Ovary (tissue), 10 donors: Measurements from ENCODE around the gene PRDM1. TPM values are rescaled to one million over a fixed set of nuclear protein-coding genes. Genes with fewer than 3 reads are reported as not detected.

Experiments
- DNase-seq, 5 donors: peaks; one replicate each; pipeline ENCODE4 v3.0.0-alpha.2; 2019 to 2020
- H3K27ac ChIP-seq, 2 donors: fragments of 200-600 bp; one replicate each; pipeline versions ENCODE4 v1.5.1 to v1.8.0; 2019 to 2022
- H3K27me3 ChIP-seq: fragments of 200-600 bp; one replicate; pipeline ENCODE4 v1.8.0; 2022
- H3K36me3 ChIP-seq: fragments of 200-600 bp; sonication (generic); one replicate; pipeline ENCODE4 v1.5.1; 2019
- H3K4me1 ChIP-seq: one replicate; pipeline ENCODE4 v1.8.1; 2013; ENCODE audit warnings: mild to moderate bottlenecking, moderate library complexity; ENCODE audit not compliant: insufficient read depth
- H3K4me3 ChIP-seq: fragments of 200-600 bp; sonication (generic); one replicate; pipeline ENCODE4 v1.5.1; 2017
- H3K9me3 ChIP-seq, 2 donors: fragments of 200-600 bp in 1 of 2; sonication (generic) in 1 of 2; one replicate each; pipeline versions ENCODE4 v1.5.1 to v1.8.1; 2013 to 2019; ENCODE audit warnings: mild to moderate bottlenecking in 1 of 2, moderate library complexity in 1 of 2
- EP300 ChIP-seq: sonication (generic); formaldehyde crosslinking; IDR thresholded peaks from one replicate; pipeline ENCODE4 v1.6.1; 2017; ENCODE audit warnings: antibody characterized with exemption
- POLR2A ChIP-seq: fragments of 450-650 bp; IDR thresholded peaks from one replicate; pipeline ENCODE4 v1.6.1; 2017; ENCODE audit warnings: antibody characterized with exemption, mild to moderate bottlenecking, moderate library complexity
- WGBS, 3 donors: extraction: QIAGEN DNeasy Blood & Tissue Kit in 1 of 3; methylation state at CpG; one replicate each; pipeline versions ENCODE4 v1.1.5 to v1.1.7; 2013 to 2017; 5-methylcytosine and 5-hydroxymethylcytosine counted together
- intact Hi-C, 4 donors: fragments of 100-400 bp; cut with DNase I; formaldehyde crosslinking; loops; one replicate each; pipeline versions ENCODE4 v1.11.0 to v1.15.1; 2022 to 2023
- long read RNA-seq, 3 donors: library from polyadenylated mRNA in 2 of 3; unstranded in 2 of 3; transcript quantifications; one replicate each; pipeline ENCODE4 v2.0.0 and lab custom pipeline, GENCODE V29; 2021 to 2026
- polyA plus RNA-seq, 2 donors: library from polyadenylated mRNA; stranded (reverse); fragments of 200-250 nt in 1 of 2; fragments of 350-450 nt in 1 of 2; fragmentation: Illumina TruSeq in 1 of 2; extraction: RNeasy Lipid Tissue Mini Kit (QIAGEN cat#74804) in 1 of 2; gene quantifications; one replicate each; pipeline ENCODE4 v1.2.3, GENCODE V29; 2013 to 2014
- total RNA-seq, 7 donors: library from RNA; depleted of rRNA in 2 of 7; stranded (reverse); fragments of >200 nt in 2 of 7; fragmentation: NEBNext Ultra II Directional in 3 of 7; extraction: Animal tissue kit (Norgen Biotek cat#: 25700) in 3 of 7; gene quantifications; one replicate each; pipeline versions ENCODE4 v1.1.0 to v1.2.4, GENCODE V29; 2016 to 2023
- TF ChIP-seq, protein P1 (sequence below), 3 donors: fragments of 450-650 bp in 2 of 3; fragments of 200-600 bp in 1 of 3; IDR thresholded peaks; one replicate each; pipeline versions ENCODE4 v1.5.1 to v1.8.0; 2016 to 2022; ENCODE audit warnings: antibody characterized with exemption in 3 of 3, mild to moderate bottlenecking in 1 of 3
- donor health status: DM: no; HTN: no; CAD: no; lungs with moderate emphysema.
- donor health status: DM: no; HTN: no; CAD: no.
- donor health status: Bipolar disorder and iron deficiency.
- donor health status: DM: yes; HTN: yes; CAD: no.
- donor health status: DM: no; HTN: no; CAD: no.
- donor health status: DM: yes; HTN: yes; CAD: no.

PRDM1 gene
- total RNA-seq (10 to 100 TPM in 1 of 7 donors, 1 to 10 TPM in 6; 3.5 to 10.6 (median 4.4) TPM), polyA plus RNA-seq (1 to 10 TPM; 2.7 to 7.2 TPM)
- long read RNA-seq, donor 1, partial matches to known transcripts: 0 of 1 reads
- long read RNA-seq, donor 1, other reads (novel, unspliced or antisense): 1 of 1 reads
- long read RNA-seq, donor 2, full-length matches to known transcripts: 5 of 5 reads
- long read RNA-seq, donor 2, partial matches to known transcripts: 0 of 5 reads
- long read RNA-seq, donor 2, other reads (novel, unspliced or antisense): 0 of 5 reads
- long read RNA-seq, donor 3, full-length matches to known transcripts: 1 of 4 reads
- long read RNA-seq, donor 3, partial matches to known transcripts: 2 of 4 reads
- long read RNA-seq, donor 3, other reads (novel, unspliced or antisense): 1 of 4 reads

DNA sequence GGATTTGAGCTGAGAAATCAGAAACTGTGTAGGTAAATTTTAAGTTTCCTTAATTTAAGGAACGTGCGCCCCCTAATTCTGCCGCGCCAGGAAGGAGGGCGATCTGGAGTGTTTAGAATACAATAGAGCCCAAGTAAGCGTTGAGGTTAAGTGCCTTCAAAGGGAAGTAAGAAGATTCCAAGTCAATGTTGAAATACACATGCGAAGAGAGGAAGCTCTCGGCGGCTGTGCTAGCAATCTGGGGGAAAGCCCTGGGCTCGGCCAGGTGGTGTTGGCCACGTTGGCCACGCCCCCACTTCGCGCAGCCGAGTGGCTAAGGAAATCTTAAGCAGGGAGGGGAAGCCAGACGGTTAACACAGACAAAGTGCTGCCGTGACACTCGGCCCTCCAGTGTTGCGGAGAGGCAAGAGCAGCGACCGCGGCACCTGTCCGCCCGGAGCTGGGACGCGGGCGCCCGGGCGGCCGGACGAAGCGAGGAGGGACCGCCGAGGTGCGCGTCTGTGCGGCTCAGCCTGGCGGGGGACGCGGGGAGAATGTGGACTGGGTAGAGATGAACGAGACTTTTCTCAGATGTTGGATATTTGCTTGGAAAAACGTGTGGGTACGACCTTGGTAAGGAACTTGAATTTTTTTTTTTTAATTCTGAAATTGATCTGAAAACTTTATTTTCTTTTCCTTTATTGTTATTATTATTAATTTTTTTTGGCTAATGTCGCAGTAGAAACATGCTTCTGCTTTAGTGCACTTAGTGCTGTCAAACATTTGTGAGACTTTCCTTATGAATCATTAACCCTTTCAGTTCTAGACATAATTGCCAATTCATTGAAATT, at the start of gene PRDM1:
Gene PRDM1 (plus strand): TSS at position 353 of the 830 bp plus-strand sequence. CDS start 218 bp downstream, at position 571.
- Histone ChIP-seq H3K9me3 (no peaks in the 10 kb centered on the region), H3K36me3 (no peaks in the 10 kb centered on the region), H3K27me3 (no peaks in the 10 kb centered on the region), H3K4me1 (peaks cover 2% of the 10 kb centered on the region), H3K4me3 (peak within 1 kb of the TSS; percentile 51), H3K27ac (peak within 1 kb of the TSS in 1 of 2 donors; percentile 59)
- intact Hi-C loops: loop anchor here in 3 of 4 donors (10.0 kb wide), 4 partner anchors 91 to 601 kb away; no protein-coding TSS in a partner anchor
- TF ChIP-seq POLR2A (peak; percentile 20), EP300 (no peak)
- TF ChIP-seq, protein P1, sequence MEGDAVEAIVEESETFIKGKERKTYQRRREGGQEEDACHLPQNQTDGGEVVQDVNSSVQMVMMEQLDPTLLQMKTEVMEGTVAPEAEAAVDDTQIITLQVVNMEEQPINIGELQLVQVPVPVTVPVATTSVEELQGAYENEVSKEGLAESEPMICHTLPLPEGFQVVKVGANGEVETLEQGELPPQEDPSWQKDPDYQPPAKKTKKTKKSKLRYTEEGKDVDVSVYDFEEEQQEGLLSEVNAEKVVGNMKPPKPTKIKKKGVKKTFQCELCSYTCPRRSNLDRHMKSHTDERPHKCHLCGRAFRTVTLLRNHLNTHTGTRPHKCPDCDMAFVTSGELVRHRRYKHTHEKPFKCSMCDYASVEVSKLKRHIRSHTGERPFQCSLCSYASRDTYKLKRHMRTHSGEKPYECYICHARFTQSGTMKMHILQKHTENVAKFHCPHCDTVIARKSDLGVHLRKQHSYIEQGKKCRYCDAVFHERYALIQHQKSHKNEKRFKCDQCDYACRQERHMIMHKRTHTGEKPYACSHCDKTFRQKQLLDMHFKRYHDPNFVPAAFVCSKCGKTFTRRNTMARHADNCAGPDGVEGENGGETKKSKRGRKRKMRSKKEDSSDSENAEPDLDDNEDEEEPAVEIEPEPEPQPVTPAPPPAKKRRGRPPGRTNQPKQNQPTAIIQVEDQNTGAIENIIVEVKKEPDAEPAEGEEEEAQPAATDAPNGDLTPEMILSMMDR (IDR thresholded peaks at IDR 0.05): peak in 1 of 3 donors; percentile 11
- WGBS, 3 donors: 1% methylated on average over 44 of the region's 44 CpGs
- DNase-seq: peak; percentile 66 to 81 (median 74)

DNA sequence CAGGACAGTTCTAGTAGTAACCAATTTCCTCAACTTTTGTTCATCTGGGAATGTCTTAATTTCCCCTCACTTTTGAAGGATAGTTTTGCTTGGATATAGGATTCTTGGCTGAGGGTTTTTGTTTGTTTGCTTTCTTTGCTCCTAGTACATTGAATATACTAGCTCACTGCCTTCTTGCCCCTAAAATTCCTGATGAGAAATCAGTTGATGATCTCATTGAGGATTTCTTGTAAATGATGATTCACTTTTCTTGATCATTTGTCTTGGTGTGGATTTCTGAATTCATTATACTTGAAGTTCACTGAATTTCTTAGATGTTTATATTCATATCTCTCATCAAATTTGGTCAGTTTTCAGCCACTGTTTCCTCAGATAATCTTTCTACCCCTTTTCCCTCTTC, 49.1 kb upstream of the PRDM1 start:
- Histone ChIP-seq H3K27me3 (no peaks in the 10 kb centered on the region), H3K9me3 (no peaks in the 10 kb centered on the region), H3K4me3 (no peak overlapping the region), H3K36me3 (no peaks in the 10 kb centered on the region), H3K27ac (no peak overlapping the region), H3K4me1 (no peaks in the 10 kb centered on the region)
- TF ChIP-seq, protein P1 (IDR thresholded peaks at IDR 0.05): no peak
- TF ChIP-seq EP300 (no peak), POLR2A (no peak)
- intact Hi-C loops: no loop called here
- DNase-seq: no peak

DNA sequence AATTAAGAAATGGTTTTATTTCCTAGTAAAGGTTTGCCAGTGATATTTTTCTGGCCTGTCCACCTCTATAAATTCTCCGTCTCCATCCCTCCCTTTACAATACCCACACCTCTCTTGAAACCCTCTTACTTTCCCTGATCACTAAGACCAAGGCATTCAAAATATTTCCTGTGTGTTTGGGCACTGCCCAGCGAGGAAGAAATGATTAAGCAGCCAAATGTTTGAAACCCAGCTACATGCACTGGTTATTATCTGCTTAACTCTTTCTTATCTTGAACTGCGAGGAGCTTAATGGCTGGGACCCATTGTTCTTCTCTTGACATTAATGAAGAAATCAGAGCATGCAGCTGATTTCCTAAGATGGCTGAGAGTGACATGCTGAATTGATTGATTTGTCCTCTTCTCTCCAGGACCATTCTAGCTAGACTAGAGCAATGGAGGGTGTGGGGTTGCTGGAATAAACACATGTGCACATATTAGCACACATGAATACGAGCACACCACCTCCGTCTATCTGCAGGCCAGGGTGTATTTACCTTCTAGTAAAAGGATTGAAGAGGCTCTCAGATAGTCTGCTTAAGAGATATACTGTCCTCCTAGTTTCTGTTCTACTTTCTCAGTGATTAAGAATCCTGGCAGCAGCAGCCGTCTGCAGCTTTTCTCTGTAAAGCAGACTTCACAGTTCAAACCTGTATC, 46.1 kb upstream of the PRDM1 start:
- 58 to 67% (median 63%) methylated on average over 6 of the region's 6 CpGs for WGBS, 3 donors
- Histone ChIP-seq H3K4me3 (no peak overlapping the region), H3K9me3 (no peaks in the 10 kb centered on the region), H3K27me3 (no peaks in the 10 kb centered on the region), H3K36me3 (no peaks in the 10 kb centered on the region), H3K4me1 (no peaks in the 10 kb centered on the region), H3K27ac (no peak overlapping the region)
- intact Hi-C loops: no loop called here
- TF ChIP-seq, protein P1 (IDR thresholded peaks at IDR 0.05): no peak
- no peak for TF ChIP-seq POLR2A
- TF ChIP-seq EP300: no peak
- DNase-seq: no peak

DNA sequence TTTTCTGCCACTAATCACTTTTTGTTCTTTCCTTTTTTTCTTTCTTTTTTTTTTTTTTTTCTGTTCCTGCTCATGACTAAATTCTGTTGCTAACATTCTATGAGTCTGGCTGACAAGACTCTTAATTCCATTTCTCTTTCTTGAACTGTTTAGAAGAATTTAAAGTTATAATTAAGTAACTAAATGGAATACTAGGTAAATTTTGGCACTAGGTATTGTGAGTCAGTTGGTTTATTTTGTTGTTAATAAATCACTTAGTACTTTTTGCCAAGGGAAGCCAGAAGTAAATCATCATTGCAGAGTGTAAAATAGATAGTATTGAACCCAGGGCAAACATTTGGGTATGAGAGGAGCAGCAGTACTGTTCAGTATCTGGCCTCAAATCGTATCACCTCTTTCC, 42.0 kb upstream of the PRDM1 start:
- H3K9me3 ChIP-seq: no peaks in the 10 kb centered on the region
- 72 to 86% (median 85%) methylated on average over 1 of the region's 1 CpG for WGBS, 3 donors

More for the DNA sequence above, 42.0 kb upstream of the PRDM1 start:
- no peak for TF ChIP-seq EP300
- TF ChIP-seq, protein P1 (IDR thresholded peaks at IDR 0.05): no peak
- TF ChIP-seq POLR2A: no peak
- no peak for DNase-seq
- Histone ChIP-seq H3K36me3 (no peaks in the 10 kb centered on the region), H3K4me3 (no peak overlapping the region), H3K27me3 (no peaks in the 10 kb centered on the region), H3K27ac (no peak overlapping the region), H3K4me1 (no peaks in the 10 kb centered on the region)
- intact Hi-C loops: no loop called here
